K562 (cell line): Measurements from ENCODE around the gene SHISA2.

Experiments used
- POLR3G ChIP-seq: IDR thresholded peaks from 2 replicates; pipeline ENCODE4 v1.6.1; 2011; ENCODE audit not compliant: insufficient read length, insufficient replicate concordance; ENCODE audit errors: extremely low read depth
- TF ChIP-seq, protein P1 (sequence below): sonication (generic); formaldehyde crosslinking; IDR thresholded peaks from 2 replicates; pipeline ENCODE4 v1.8.0; 2022; ENCODE audit warnings: mild to moderate bottlenecking, low read depth, missing genetic modification reagents

DNA sequence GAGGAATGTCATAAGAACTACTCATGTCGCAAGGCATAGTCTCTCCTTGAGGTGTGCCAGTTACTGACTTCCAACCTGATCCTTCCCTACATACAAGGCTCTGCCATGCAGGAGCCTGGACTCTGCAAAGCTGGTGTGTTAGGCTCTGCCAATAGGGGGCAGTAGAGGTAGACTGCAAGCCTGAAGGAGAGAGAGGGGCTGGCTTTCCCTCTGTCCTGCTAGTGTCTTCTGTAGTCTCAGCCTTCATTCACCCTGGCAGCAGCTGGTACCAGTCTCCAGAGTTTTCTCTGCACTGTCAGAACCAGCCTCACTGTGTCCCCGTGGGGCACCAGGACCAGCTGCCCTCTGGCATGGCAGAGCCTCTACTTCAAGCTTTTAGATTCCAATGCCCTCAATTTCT lies 14.5 kb downstream of the SHISA2 start:
- no peak for TF ChIP-seq POLR3G
- TF ChIP-seq, protein P1, sequence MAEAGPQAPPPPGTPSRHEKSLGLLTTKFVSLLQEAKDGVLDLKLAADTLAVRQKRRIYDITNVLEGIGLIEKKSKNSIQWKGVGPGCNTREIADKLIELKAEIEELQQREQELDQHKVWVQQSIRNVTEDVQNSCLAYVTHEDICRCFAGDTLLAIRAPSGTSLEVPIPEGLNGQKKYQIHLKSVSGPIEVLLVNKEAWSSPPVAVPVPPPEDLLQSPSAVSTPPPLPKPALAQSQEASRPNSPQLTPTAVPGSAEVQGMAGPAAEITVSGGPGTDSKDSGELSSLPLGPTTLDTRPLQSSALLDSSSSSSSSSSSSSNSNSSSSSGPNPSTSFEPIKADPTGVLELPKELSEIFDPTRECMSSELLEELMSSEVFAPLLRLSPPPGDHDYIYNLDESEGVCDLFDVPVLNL, result no peak
